GM12872 (cell line): ENCODE results near the gene AMZ1.

Experiments used
- TF ChIP-seq, protein P1 (sequence below): IDR thresholded peaks from 3 replicates; pipeline ENCODE4 v1.5.1; 2011; ENCODE audit warnings: low read depth, mild to moderate bottlenecking, low read length, moderate library complexity; ENCODE audit not compliant: insufficient read depth

The AMZ1 gene

DNA sequence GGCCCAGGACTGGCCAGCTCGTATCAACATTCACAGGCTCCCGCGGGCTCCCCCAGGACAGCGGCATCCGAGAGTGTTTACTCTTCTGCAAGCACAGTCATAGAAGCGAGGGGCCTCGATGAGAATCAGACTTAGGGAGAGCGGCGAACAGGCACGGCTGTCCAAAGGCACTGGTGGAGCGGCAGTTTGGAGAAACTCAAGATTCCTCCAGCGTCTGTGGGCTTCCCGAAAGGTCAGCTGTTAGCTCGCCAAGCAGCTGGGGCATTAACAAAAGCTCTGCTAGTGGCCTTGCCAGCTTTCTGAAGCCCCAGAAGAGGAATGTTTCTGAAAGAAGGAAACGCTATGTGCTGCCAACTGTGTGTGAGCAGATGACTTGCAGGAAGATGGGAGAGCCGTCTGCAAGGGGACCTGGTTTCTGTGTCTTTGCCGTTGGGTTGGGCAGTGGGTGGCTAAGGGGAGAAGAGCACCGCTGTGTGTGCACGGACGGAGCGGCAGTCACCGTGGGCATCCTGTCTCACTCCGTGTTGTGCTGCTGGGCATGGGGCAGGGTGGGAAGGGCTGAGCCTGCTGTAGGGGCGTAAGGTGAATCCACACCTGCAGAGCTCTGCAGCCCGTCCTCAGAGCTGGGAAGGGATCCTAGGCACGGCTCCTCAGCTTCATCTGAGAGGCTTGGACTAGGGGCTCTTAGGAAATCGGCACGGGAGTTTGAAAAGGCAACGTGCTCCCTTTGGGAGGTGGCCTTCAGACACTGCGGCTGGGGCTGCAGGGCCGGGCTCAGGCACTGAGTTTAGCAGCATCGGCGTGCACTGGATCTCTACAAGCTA lies 42.1 kb downstream of the AMZ1 start:
- TF ChIP-seq, protein P1, sequence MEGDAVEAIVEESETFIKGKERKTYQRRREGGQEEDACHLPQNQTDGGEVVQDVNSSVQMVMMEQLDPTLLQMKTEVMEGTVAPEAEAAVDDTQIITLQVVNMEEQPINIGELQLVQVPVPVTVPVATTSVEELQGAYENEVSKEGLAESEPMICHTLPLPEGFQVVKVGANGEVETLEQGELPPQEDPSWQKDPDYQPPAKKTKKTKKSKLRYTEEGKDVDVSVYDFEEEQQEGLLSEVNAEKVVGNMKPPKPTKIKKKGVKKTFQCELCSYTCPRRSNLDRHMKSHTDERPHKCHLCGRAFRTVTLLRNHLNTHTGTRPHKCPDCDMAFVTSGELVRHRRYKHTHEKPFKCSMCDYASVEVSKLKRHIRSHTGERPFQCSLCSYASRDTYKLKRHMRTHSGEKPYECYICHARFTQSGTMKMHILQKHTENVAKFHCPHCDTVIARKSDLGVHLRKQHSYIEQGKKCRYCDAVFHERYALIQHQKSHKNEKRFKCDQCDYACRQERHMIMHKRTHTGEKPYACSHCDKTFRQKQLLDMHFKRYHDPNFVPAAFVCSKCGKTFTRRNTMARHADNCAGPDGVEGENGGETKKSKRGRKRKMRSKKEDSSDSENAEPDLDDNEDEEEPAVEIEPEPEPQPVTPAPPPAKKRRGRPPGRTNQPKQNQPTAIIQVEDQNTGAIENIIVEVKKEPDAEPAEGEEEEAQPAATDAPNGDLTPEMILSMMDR = no peak

DNA sequence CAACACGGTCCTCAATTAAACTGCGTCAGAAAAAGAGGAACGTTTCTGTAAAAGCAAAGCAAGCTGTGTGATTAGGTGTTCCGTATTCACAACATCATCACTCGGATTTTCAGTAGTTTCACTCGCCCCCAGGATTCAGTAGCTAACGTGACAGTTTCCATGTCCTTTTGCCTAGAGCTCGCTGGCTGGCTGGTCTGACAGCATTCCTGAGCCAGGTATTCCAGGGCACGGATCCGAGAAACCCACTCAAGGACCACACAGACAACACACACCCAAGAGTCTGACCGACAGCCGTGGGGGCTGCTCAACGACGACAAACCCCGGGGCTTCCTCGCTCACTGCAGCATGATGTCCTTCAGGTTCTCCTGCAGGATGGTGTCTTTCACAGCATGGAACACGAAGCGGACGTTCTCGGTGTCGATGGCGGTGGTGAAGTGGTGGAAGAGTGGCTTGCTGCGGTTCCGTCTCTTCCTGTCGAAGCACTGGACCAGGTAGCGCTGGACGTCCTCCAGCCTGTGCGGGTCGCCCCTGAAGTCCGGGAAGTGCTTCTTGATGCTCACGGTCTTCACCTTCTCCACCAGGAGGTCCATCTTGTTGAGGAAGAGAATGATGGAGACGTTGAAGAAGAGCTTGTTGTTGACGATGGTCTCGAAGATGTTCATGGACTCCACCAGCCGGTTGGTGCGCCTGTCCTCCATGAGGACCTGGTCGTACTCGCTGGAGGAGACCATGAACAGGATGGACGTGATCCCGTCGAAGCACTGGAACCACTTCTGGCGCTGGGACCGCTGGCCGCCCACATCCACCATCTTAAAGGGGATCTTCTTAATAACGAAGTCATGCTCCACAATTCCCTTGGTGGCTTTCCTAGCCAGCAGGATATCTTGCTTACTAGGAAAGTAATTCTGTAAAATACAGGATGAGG lies 43.1 kb downstream of the AMZ1 start:
- TF ChIP-seq, protein P1 = no peak

DNA sequence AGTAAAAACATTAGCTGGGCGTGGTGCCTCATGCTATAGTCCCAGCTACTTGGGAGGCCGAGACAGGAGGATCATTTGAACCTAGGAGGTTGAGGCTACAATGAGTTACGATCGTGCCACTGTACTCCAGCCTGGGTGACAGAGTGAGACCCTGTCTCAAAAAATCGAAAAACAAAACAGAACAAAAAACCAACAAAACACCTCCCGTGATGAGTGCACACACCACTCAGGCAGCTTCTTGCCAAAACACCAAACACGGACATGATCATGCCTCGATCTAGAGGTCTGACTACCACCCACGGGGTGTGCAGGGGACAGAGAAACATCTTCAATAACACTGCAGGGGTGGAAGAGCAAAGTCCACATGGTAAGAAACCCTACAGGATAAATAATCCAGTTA lies 44.4 kb downstream of the AMZ1 start:
- TF ChIP-seq, protein P1 = no peak

DNA sequence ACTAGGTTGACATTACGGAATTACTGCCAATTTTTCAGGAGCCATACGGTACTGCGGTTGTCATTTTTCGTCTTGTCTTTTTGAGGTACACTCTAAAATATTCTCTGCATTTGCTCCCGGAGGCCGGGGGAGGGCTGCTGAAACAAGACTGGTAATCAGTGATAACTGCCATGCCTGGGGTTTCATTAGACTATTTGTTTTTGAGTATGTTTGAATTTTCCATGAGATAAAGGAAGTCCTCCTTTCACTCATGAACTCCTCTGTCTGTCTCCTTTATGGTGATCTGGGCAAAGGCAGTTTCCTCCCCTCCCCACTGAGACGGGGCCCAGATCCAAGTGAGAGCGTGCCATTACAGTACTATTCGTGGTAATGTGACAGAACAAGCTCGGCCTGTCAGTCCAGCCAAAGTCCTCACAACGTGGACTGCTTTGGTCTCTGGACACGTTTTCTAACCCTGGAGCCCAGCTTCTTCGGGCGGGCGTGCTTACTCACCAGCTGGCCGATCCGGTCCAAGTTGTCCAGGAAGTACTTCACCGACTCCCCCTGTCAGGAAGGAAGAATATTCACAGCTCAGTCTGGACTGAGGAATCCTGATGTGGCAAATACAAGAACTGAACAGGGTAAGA lies 45.1 kb downstream of the AMZ1 start:
- TF ChIP-seq, protein P1 = no peak

DNA sequence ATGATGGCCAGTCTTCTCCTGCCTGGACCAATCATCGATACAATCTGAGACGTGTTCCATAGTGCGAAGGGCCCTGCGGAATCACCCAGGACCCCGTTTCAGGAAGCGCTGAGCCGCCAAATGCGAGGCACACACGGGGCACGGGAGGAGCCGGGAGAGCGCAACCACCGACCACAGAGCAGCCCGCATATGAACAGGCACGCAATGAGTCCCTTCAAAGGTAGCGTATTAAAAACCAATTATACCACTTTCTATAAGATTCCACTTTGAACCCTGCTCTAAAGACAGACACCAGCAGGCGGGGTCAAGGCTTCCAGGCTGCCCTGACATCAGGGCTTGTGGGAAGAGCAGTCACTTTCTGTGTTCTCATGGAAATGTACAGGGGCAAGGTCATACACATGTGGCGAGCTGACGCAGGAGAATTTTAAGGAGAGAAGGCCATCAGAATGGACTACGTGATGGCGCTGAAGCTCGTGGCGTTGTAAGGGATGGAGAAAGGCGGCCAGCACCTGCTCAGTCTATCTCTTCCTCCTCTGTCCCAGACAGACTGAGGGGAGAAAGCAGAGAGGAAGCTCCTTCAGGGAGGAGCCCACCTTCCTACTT lies 46.2 kb downstream of the AMZ1 start:
- TF ChIP-seq, protein P1 = no peak

DNA sequence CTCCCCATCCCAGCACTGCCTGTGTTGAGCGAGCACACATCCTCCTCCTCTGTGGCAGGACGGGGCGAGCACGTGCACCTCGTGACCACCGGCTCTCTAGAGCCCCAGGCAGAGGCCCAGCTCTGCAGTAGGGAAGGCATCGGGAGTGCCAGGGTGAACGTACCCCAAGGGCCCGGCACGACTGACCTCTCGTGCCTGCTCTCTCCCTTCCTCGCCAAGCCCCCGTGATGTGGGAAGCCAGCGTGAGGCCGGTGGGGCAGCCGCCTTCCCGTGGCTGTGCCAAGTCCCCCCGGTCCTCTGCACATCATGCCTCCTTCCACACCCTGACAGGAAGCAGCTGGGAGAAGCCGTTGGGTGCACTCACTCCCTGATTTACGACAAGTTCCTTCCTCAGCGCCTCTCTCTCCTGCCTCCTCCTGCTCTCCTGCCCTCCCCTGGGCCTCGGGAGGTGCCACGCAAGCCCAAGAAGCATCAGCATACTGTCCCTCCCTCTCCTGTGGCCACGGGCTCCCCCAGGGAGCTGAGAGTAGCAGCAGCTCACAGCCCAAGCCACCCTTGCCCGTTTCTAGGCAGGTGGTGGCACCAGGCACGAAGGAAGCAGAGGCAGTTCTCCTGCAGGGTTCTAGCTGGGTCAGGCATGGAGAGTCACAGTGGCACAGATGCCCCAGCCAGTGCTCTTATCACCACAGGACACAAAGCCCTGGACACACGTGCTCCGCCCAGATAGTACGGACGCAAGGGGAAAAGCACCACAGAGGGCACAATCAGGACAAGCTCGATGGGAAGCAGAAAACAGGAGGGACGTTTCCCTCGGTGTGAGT lies 47.0 kb downstream of the AMZ1 start:
- TF ChIP-seq, protein P1 = no peak
